Stimulated activated CD4-positive, alpha-beta T cell treated with anti-CD3 and anti-CD28 coated beads, Interleukin-15, amount 100 ng/mL, for 48 hours (primary cell): ENCODE data around the gene ZSCAN1.
"Not testable (repeated sequence)": the region's sequence is repeated elsewhere in the genome, so short reads cannot be mapped to it uniquely, and the experiment has no call there.

ENCODE experiments used
- DNase-seq, 2 donors: peaks; one replicate each; pipeline ENCODE4 v3.0.0-alpha.2; 2020; ENCODE audit warnings: low read depth in 2 of 2

Gene ZSCAN1, protein sequence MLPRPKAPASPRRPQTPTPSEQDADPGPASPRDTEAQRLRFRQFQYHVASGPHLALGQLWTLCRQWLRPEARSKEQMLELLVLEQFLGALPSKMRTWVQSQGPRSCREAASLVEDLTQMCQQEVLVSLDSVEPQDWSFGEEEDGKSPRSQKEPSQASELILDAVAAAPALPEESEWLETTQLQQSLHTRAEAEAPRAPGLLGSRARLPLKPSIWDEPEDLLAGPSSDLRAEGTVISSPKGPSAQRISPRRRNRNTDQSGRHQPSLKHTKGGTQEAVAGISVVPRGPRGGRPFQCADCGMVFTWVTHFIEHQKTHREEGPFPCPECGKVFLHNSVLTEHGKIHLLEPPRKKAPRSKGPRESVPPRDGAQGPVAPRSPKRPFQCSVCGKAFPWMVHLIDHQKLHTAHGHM

DNA sequence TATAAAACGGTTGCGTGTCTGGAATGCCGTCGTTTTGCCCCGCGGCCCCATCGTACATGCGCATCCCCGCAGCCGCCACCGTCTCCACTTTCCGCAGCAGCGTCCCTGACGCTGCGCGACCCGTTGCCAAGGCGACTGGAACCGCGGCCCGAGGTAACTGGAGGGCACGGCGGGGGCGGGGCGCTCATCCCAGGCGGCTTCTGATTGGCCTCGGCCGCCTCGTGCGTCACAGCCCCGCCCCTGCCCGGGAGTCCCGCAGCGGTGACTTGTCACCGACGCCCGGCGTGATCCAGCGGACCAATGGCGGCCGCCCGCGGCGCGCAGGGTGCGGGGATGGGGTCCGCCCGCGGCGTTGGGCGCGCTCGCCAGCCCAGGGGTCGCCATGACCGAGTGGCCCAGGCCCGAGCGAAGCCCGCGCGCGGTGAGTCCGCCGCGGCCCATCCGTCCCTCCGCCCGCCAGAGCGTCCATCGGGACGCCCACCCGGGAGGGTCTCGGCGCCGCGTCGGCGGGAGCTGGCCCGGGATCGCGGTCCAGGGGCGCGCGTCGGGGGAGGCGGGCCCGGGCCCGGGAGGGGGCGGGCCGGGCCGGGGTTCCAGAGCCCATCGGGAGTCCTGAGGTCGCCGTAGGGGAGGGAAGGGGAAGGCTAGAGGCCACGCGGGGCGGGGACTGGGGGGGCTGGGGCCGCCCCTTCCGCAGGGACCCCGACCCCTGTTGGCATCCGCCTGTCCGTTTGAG, at the start of gene ZSCAN1:
Gene ZSCAN1 (plus strand): TSS at position 285 of the 736 bp plus-strand sequence. CDS start 3,812 bp downstream, outside the sequence.
- peak; percentile 10 to 17 for DNase-seq

DNA sequence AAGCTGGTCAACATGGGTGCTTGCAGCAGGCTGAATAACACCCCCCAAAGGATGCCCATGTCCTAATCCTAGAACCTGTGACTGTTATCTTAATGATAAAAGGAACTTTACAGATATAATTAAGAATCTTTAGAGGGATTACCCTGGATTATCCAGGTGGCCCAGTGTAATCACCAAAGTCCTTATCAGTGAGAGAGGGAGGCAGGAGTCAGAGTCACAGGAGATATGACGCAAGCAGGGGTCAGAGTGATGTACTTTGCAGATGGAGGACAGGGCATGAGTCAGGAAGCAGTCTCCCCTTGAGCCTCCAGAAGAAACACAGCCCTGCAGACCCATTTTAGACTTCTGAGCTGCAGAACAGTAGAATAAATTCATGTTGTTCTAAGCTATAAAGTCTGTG, 41.0 kb upstream of the ZSCAN1 start:
- DNase-seq, result no peak

DNA sequence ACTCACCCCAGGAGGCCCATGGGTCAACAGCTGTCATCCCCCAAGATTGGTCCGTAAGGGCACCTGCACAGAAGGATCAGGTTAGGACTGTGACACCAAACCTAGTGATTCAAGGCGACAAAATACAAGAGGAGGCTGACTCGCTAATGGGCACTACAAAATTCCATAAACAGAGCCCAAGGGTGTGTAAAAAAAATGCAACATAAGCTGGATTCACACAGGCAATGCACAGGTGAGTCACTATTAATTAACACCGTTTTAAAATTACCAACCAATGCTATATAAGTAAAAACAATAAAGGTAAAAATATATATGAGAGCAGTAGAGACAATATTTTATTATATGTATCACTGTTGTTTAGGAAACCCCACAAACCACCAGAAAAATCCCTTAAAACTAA, 33.1 kb upstream of the ZSCAN1 start:
- DNase-seq, result no peak

DNA sequence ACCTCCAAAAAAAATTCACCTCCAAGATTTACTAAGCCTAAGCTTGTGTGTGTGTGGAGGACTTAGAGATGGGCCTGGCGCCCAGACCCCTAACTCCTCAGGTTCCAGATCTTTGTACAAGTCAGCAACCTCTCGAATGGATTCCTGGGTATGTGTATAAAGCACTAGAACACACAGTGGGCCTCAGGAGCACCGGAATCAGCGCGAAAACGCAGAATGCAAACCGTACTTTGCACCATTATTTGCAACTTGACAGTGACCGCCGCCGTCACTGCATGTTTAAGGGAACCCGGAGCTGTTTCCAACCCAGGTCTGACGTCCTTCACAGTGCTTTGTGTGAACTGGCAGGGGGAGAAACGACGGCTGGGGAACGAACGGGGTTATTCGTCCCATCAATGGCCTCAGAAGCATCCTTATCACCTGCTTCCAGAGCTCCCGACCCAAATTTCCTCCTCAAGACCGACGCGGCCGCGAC, 31.9 kb upstream of the ZSCAN1 start:
- DNase-seq, result peak in 1 of 2 donors; percentile 1

DNA sequence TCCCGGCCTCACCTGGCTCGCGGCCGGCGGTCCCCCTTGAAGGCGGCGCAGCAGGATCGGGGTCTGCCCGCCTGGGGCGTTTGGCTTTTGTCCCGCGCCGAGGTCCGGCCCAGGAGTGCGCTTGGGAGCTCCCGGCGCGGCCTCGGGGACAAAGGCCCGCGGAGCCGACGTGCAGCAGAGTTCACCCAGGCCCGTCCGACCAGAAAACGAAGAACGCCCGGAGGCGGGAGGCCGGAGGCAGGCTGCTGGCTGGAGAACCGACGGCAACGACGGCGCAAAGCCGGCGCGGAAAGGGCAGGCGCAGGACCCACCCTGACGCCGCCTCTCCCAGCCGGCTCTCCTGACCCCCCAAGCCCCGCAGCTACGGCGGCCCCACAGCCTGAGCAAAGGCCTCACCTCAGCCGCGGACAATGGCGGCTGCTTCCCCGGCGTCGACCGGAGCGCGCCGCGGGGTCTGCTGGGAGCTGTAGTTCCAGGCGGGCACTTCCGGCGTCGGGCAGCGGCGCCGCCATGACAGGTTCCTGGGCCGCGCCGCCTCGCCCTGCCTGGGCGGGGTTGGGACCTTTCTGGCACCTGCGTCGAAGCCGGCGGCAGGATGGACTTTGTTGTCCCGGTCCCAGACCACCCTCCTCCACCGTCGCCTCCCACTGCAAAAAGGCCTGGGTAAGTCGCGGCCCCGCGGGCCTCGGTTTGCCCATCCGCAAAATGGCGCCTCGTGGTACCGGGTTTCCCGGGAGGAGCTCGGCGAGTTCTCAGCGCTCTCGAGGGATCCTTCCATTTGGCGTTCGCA, 31.2 kb upstream of the ZSCAN1 start, which contains the start of gene ZNF606:
Gene ZNF606 (minus strand): TSS at position 437 of the 790 bp plus-strand sequence. CDS start 1,501 bp downstream, outside the sequence.
- DNase-seq, result peak; percentile 74 to 78

DNA sequence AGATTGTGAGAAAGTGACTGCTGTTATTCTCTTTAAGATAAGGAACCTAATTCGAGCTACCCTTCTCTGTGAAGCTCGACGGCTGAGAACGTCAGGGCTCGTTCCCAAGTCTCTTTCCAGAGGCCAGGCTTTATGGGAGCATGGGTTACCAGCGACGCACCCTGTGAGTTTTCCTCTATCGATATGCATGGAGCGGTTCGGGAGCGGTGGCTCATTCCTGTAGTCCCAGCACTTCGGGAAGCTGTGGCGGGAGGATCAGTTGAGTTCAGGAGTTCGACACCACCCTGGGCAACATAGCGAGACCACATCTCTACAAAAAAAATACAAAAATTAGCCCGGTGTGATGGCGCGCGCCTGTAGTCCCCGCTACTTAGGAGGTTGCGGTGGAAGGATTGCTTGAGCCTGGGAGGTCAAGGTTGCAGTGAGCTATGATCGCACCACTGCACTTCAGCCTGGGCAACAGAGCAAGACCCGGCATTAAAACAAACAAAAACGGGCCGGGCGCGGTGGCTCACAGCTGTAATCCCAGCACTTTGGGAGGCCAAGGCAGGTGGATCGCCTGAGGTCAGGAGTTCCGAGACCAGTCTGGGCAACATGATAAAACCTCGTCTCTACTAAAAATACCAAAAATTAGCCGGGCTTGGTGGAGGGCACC, 30.5 kb upstream of the ZSCAN1 start:
- no peak for DNase-seq

DNA sequence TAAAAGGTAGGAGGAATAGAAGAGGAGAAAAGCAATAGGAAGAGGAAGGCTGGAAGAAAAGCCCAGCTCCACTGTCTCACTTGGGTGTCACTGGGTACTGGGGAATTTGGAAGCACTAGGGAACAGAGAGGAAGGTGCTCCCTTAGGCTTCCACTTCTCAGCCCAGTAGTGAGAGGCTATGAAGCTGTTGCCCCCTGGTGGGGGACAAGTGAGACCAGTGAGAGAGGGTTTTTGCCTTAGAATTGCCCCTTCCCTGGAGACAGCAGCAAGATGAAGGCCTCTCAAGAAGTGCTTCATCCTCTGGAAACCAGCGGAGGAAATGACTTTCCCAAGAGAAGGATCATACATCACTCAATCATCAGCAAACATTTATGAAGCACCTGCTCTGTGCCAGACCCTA, 26.5 kb upstream of the ZSCAN1 start:
- no peak for DNase-seq

DNA sequence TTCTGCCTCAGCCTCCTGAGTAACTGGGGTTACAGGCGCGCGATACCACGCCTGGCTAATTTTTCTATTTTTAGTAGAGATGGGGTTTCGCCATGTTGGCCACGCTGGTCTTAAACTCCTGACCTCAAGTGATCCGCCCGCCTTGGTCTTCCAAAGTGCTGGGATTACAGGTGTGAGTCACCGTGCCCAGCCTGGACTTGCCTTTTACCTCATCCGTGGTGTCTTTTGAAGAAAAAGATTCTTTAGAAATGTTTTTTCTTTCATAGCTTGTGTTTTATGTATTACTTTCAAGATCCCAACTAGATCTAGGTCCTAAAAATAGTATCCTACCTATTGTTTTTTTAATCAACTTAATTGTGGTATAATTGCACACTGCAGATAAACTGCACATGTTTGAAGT, 24.9 kb upstream of the ZSCAN1 start:
- not testable (repeated sequence) for DNase-seq

DNA sequence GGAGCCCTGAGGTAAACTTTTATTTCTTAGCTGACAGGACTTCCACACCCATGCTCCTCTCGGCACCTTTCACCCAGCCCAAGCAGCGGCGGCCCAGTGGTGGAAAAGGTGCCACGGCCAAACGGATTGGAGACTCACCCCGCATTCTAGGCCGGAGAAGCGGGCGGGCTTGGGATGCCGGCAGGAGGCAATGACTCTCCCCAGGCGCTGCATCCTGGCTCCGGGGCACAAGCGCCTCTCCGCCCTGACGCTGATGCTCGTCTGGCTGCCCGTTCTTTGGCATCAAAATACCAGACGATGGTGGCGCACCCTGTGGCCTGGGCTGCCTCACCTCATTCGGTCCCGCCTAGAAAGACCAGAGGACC, 24.5 kb upstream of the ZSCAN1 start:
- no peak for DNase-seq

DNA sequence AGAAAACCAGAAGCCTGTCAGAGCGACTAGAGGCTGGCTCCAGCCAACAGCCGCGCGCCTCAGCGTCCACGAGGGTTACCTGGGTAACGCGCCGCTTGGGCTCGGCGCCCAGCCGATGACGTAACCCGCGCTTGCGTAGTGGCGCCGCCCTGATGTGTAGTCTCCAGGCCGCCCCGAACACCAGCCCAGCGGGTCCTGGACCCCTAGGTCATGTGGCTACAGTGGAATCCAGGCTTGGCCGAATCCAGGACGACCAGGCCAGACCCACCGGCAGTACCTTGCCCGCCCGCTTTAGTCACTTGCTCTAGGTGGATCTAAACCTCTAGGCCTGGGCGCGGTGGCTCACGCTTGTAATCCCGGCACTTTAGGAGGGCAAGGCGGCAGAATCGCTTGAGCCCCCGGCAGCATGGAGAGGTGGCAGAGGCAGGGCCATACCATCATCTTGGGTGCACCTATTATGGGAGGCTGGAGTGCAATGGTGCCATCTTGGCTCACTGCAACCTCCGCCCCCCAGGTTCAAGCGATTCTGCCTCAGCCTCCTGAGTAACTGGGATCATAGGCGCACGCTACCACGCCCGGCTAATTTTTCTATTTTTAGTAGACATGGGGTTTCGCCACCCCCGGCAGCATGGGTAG, 24.0 kb upstream of the ZSCAN1 start:
- DNase-seq, result peak; percentile 29 to 54

DNA sequence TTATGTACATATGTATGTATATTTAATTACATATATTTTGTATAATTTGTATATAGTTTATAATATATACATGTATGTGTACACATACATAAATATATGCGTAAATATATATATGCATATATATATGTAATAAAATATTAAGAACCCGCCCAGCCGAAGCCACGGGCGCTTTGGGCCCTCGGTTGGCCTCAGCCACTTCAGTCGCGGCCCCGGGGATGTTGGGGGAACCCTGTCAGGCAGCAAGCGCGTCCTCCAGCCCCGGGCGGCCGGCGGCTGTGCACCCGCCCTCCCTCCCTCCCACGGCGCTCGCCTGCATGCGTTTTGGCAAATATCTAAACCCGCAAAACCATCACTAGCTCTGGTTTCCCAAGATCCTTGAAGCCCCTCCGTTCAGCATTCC, 23.3 kb upstream of the ZSCAN1 start:
- DNase-seq, result no peak

DNA sequence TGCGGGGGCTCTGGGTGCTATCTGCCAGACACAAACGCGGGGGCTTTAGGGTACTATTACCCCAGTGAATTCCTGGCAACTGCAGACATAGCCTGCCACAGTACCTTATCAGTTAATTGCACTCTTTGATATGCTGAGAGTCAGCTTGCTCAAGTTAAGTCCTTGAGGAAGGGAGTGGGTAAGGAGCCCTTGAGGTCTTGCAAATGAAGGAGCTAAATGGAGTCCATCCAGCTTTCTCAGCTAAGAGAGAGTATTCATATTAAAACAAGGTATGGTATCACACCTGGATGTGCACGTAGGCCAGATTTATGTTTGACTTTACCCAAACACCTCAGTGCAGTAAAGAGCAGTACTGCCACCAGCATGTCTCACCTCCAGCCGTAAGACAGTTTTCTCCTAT, 19.7 kb upstream of the ZSCAN1 start:
- DNase-seq, result no peak

DNA sequence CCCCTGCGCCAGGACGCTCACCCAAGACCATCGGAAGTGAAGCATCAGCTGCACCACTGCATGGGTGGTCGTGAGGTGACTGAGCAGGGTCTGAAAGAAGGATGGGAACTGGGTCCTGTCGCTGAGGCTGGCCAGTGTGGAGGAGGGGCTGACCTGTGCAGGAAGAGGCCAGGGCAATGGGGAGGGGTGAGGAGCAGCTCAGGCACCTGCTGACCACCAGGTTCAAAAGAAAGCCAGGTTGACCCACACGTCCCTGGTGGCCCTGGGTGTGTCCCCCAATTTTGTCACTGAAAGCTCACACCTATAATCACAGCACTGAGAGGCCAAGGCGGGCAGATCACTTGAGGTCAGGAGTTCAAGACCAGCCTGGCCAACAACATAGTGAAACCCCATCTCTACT, 13.7 kb upstream of the ZSCAN1 start:
- no peak for DNase-seq

DNA sequence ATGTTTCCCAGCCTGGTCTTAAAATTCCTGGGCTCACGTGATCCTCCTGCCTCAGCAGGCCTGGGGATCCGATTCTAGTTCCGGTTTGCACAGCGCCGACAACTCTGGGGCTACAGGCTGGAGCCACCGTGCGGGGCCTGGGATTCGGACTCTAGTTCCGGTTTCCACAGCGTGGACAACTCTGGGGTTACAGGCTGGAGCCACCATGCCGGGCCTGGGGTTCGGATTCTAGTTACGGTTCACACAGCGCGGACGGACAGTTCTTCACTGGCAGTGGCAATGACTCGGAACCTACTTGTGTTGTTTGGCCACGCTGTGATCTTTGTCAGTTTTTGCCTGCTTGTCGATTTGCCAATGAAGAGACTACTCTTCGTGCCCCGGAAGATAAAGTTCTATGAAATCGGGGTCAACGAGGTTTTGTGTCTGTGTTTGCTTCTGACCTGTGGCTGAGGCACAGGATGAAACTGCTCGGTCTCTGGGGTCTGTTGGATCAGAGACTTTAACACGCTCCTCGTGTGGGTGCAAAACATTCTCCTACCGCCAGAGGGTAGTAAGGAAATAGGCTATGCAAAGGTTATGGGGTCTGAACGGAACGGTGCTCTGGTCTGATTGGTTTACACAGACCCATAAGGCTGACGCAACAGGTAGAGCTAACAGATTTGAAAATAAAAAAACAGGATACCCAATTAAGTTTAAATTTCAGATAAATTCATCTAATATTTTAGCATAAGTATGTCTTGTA, 12.1 kb upstream of the ZSCAN1 start:
- DNase-seq, result peak in 1 of 2 donors; percentile 26

DNA sequence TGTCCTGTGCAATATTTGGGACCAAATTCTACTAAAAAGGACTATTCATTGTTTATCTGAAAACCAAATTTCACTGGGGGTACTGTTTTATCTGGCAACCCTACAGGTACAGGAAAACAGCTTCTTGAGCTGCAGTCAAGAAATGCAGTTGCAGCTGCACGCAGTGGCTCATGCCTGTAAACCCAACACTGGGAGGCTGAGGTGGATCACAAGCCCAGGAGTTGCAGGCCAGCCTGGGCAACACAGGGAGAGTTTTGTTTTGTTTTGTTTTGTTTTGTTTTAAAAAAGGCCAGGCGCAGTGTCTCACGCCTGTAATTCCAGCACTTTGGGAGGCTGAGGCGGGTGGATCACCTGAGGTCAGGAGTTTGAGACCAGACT, 11.6 kb upstream of the ZSCAN1 start:
- DNase-seq, result no peak

DNA sequence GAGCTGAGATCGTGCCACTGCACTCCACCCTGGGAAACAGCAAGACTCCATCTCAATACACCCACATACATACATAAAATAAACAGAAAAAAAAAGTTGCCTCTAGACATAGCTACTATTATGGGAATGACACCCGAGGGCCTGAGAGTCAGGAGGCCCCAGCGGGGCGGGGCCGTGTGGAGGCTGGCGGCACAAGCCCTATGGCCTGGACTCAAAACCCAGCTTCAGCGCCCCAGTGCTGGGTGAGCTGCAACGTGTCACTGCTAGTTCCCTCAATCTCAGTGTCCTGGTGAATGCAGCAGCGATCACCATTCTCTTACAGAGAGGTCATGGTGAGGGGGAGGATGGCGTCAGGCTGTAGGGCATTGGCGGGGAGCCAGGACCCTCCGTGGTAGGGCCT, 9.2 kb upstream of the ZSCAN1 start:
- DNase-seq, result no peak

DNA sequence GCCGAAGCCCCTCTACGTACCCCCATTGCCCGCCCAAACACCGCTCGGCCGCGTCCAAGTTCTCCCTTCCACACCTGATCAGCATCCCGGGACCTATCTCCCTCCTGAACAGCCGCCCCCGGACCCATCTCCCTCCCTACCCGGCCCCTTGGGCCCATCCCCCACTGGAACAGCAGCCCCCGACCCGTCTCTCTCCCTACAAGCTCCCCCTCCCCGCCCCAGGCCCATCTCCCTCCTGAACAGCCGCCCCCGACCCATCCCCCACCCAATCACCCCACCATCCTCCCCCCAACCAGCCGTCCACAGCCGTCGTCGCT, 610 bp downstream of the ZSCAN1 start:
- no peak for DNase-seq

DNA sequence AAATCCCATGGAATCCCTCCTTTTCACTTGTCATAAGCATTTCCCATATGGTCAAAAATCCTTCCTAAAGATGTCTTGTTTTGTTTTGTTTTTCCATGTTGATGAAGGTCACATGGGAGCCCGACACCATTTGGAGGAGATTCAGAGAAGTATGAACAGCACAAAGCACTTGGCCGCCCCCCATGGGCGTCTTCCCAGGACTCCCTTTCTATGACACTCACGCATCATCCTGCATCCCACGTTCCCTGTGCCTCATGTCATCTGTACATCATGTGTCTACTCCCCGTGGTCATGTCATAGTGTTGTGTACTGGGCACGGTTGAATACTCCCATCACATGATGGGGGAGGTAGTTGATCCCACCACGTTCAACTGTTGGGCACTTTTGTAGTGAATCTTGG, 2.0 kb downstream of the ZSCAN1 start:
- no peak for DNase-seq

DNA sequence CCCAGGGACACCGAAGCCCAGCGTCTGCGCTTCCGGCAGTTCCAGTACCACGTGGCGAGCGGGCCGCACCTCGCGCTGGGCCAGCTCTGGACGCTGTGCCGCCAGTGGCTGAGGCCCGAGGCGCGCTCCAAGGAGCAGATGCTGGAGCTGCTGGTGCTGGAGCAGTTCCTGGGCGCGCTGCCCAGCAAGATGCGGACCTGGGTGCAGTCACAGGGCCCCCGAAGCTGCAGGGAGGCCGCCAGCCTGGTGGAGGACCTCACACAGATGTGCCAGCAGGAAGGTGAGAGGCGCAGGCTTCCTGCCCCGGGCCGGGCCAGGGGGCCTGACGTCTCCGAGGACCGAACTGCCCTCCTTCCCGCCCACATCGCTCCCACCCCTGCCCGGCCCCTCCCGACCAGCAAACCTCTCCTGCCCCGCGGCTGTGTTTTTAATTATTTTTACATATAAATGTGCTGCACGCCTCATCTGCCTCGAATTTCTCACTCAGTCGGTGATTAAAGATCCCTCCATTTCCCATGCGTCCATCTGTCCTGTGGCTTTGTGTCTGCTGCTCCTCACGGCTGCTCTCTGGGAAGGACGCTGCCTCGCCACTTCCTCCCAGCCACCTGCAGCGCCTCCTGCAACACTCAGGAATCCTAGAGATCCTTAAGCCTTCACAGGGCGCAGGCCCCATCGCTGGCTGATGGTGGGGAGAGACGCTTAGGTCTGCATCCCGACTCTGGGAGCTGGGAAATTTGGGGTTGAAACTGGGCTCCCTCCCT, 4.3 kb downstream of the ZSCAN1 start:
- no peak for DNase-seq

DNA sequence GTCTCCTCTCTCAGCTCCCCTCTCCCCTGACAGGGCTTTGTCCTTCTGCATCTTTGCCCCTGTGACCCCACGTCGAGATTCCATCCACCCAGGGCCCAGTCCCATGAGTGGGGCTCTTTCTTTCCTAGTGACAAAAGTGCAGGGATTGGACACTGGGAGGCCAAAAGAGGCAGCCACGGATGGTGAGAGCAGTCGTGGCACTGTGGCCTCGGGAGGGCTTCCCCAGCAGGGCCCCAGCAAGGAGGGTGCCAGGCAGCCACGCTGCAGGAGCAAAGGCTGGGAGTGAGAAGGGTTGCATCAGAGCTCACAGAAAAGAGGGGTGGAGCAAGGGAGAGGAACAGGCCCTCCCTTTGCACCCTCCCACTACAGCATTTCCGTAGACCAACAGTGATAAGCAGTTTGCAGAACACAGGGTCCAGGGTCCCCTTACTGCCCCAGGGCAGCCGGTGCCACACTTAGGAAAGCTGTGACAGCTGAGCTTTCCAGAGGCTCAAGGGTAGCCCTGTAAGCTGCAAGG, 4.9 kb downstream of the ZSCAN1 start:
- no peak for DNase-seq
